NCI-H1930 (cell line): ENCODE results near the gene RNF169.
A peak's percentile ranks its signal among the peaks of the same experiment; 100 is the strongest.
"Not testable (repeated sequence)": the region's sequence is repeated elsewhere in the genome, so short reads cannot be mapped to it uniquely, and the experiment has no call there.

Experiments
- DNase-seq, 2 experiments: peaks; one replicate each; lab custom pipeline; 2025; lab: John Stamatoyannopoulos, UW

RNF169 gene

GRCh38 chr11:74730571-74731260 is 17.9 kb upstream of the RNF169 start:
- no peak for DNase-seq

- peak in 1 of 2 experiments; percentile 39 for DNase-seq
Observed at GRCh38 chr11:74731301-74732094, 17.2 kb upstream of the RNF169 start, which contains the start of gene CHRDL2. Gene CHRDL2, minus strand, starts transcription at chr11:74731426. Its CDS starts 538 bp downstream, at chr11:74730888.

GRCh38 chr11:74734559-74734925 is 14.1 kb upstream of the RNF169 start:
- no peak for DNase-seq

- DNase-seq: no peak
Observed at GRCh38 chr11:74735365-74735928, 13.2 kb upstream of the RNF169 start.

- DNase-seq: no peak
Observed at GRCh38 chr11:74736031-74736430, 12.6 kb upstream of the RNF169 start.

- peak; percentile 25 to 34 for DNase-seq
Observed at GRCh38 chr11:74739546-74740270, 8.9 kb upstream of the RNF169 start.

GRCh38 chr11:74742070-74742469 is 6.6 kb upstream of the RNF169 start:
- DNase-seq: no peak

- DNase-seq: no peak
Observed at GRCh38 chr11:74743640-74744039, 5.0 kb upstream of the RNF169 start.

GRCh38 chr11:74744277-74744676 is 4.4 kb upstream of the RNF169 start:
- DNase-seq: no peak

GRCh38 chr11:74746868-74747267 is 1.8 kb upstream of the RNF169 start:
- DNase-seq: no peak

GRCh38 chr11:74749127-74749964 is 697 bp downstream of the RNF169 start:
- peak in 1 of 2 experiments; percentile 5 for DNase-seq

- no peak for DNase-seq
Observed at GRCh38 chr11:74749965-74750296, 1.3 kb downstream of the RNF169 start.

GRCh38 chr11:74750598-74750997 is 1.9 kb downstream of the RNF169 start:
- DNase-seq: not testable (repeated sequence)

- no peak for DNase-seq
Observed at GRCh38 chr11:74751303-74751702, 2.7 kb downstream of the RNF169 start.

- DNase-seq: no peak
Observed at GRCh38 chr11:74754507-74755252, 6.0 kb downstream of the RNF169 start.

- DNase-seq: no peak
Observed at GRCh38 chr11:74755395-74755995, 6.8 kb downstream of the RNF169 start.

GRCh38 chr11:74756571-74756970 is 7.9 kb downstream of the RNF169 start:
- DNase-seq: no peak

GRCh38 chr11:74766905-74767304 is 18.3 kb downstream of the RNF169 start:
- DNase-seq: no peak

GRCh38 chr11:74768172-74768651 is 19.6 kb downstream of the RNF169 start:
- DNase-seq: not testable (repeated sequence)

- no peak for DNase-seq
Observed at GRCh38 chr11:74769055-74769707, 20.5 kb downstream of the RNF169 start.
